DND-41 (cell line): ENCODE results near the gene PUS3.

Source experiments
- EZH2 ChIP-seq: IDR thresholded peaks from 3 replicates; pipeline ENCODE4 v1.6.1; 2012; ENCODE audit warnings: borderline replicate concordance, low read depth, mild to moderate bottlenecking, moderate library complexity, low read length, inconsistent platforms; ENCODE audit not compliant: severe bottlenecking
- TF ChIP-seq, protein P1 (sequence below): IDR thresholded peaks from 2 replicates; pipeline ENCODE4 v1.5.1; 2012; ENCODE audit warnings: borderline replicate concordance, low read length, moderate library complexity, mild to moderate bottlenecking; ENCODE audit not compliant: poor library complexity, severe bottlenecking; ENCODE audit errors: extremely low read depth

DNA sequence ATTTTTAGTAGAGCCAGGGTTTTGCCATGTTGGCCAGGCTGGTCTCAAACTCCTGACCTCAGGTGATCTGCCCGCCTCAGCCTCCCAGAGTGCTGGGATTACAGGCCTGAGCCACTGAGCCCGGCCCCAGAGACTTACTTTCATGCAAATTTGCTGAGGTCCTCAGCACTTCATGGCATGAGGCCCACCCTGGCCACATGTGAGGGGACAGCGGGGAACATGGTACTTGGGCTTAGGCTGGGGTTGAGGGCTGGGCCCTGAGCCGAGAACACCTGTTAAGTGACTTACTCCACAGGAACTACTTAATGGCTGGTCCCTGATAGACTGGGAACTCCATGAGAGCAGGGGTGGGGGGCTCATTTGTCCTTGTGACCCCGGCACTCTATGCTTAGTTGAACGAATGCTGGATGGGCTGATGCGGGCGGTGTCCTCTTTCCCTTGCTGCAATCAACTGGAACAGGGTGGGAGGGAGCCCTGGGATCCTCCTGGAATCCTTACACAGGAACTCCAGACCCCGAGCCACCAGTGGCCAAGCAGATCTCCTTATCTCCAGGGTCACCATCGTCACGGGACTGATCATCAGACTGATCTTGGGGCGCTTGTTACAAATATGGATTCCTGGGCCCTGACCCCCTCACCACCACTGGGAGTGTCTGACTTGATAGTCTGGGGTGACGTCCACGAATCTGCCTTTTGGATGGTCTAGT is 43.9 kb upstream of the PUS3 start:
- TF ChIP-seq EZH2: no peak
- TF ChIP-seq, protein P1, sequence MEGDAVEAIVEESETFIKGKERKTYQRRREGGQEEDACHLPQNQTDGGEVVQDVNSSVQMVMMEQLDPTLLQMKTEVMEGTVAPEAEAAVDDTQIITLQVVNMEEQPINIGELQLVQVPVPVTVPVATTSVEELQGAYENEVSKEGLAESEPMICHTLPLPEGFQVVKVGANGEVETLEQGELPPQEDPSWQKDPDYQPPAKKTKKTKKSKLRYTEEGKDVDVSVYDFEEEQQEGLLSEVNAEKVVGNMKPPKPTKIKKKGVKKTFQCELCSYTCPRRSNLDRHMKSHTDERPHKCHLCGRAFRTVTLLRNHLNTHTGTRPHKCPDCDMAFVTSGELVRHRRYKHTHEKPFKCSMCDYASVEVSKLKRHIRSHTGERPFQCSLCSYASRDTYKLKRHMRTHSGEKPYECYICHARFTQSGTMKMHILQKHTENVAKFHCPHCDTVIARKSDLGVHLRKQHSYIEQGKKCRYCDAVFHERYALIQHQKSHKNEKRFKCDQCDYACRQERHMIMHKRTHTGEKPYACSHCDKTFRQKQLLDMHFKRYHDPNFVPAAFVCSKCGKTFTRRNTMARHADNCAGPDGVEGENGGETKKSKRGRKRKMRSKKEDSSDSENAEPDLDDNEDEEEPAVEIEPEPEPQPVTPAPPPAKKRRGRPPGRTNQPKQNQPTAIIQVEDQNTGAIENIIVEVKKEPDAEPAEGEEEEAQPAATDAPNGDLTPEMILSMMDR: no peak
